Bronchial epithelial cell (primary cell): ENCODE measurements around the gene EPN2. TPM values are rescaled to one million over a fixed set of nuclear protein-coding genes. Genes with fewer than 3 reads are reported as not detected.
A peak's percentile ranks its signal among the peaks of the same experiment; 100 is the strongest.

ENCODE experiments used
- DNase-seq: peaks from one replicate; pipeline ENCODE4 v3.0.0-alpha.2; 2010; ENCODE audit warnings: low read depth
- FAIRE-seq: peaks from 2 replicates; lab custom pipeline; 2011; peaks lifted over from hg19 to GRCh38; lab: Jason Lieb, UNC
- H3K27me3 ChIP-seq: 2 replicates; pipeline ENCODE4 v1.5.1; 2011; ENCODE audit warnings: low read length; ENCODE audit not compliant: control insufficient read depth, insufficient read depth
- H3K36me3 ChIP-seq: 2 replicates; pipeline ENCODE4 v1.5.1; 2011; ENCODE audit warnings: low read length; ENCODE audit not compliant: control insufficient read depth, insufficient read depth
- H3K4me3 ChIP-seq: 2 replicates; pipeline ENCODE4 v1.5.1; 2011; ENCODE audit warnings: mild to moderate bottlenecking, low read depth, low read length, control low read depth
- total RNA-seq: library from RNA; depleted of rRNA; stranded (reverse); fragments of >200 nt; gene quantifications from 2 replicates; pipeline ENCODE4 v1.2.1, GENCODE V29; 2014
- TF ChIP-seq, protein P1 (sequence below): IDR thresholded peaks from 2 replicates; pipeline ENCODE4 v1.5.1; 2011; ENCODE audit warnings: mild to moderate bottlenecking, moderate library complexity, low read length, control low read depth, inconsistent platforms; ENCODE audit not compliant: insufficient read depth, severe bottlenecking

Gene EPN2
- total RNA-seq, 1 donor from 2014 or later: 13.7 TPM

DNA sequence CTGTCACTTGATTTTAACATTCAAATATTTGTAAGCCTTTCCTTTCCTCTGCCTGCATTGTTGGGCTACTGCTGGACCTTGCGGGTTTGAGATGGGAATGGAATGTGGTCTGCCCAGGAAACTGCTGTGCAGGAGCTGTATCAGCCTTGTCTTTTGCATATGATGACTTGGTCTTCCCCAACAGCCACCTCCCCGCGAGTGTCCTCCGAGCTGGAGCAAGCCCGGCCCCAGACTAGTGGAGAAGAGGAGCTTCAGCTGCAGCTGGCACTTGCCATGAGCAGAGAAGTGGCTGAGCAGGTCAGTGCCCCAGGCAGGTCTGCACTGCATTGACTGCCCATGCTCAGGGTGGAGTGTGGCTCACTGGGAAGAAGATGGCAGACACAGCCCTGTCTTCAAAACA is 72.5 kb downstream of the EPN2 start:
- Histone ChIP-seq H3K36me3 (peaks cover 23% of the 10 kb centered on the region), H3K4me3 (no peak overlapping the region), H3K27me3 (no peaks in the 10 kb centered on the region)
- peak; percentile 13 for FAIRE-seq
- TF ChIP-seq, protein P1, sequence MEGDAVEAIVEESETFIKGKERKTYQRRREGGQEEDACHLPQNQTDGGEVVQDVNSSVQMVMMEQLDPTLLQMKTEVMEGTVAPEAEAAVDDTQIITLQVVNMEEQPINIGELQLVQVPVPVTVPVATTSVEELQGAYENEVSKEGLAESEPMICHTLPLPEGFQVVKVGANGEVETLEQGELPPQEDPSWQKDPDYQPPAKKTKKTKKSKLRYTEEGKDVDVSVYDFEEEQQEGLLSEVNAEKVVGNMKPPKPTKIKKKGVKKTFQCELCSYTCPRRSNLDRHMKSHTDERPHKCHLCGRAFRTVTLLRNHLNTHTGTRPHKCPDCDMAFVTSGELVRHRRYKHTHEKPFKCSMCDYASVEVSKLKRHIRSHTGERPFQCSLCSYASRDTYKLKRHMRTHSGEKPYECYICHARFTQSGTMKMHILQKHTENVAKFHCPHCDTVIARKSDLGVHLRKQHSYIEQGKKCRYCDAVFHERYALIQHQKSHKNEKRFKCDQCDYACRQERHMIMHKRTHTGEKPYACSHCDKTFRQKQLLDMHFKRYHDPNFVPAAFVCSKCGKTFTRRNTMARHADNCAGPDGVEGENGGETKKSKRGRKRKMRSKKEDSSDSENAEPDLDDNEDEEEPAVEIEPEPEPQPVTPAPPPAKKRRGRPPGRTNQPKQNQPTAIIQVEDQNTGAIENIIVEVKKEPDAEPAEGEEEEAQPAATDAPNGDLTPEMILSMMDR: no peak
- no peak for DNase-seq

DNA sequence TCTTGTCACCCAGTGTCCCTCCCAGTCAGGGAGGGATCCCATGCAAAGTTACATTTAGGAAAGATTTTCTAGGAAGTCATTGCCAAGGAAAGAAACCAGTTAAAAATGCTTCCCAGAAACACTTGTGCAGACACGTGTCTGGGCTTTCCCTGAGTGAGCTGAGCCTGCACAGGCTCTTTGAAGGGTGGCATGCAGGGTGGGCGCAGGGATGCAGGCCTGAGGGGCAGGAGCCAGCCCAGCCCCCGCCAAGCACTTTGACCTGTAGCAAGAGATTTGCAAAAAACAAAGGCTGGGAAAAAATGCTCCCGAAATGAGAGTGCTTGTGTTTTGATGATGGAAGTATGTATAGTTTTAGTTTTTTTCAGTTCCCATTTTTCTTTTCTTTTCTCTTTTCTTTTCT is 73.0 kb downstream of the EPN2 start:
- TF ChIP-seq, protein P1: no peak
- Histone ChIP-seq H3K27me3 (no peaks in the 10 kb centered on the region), H3K4me3 (no peak overlapping the region), H3K36me3 (peaks cover 23% of the 10 kb centered on the region)
- no peak for DNase-seq
- FAIRE-seq: no peak

DNA sequence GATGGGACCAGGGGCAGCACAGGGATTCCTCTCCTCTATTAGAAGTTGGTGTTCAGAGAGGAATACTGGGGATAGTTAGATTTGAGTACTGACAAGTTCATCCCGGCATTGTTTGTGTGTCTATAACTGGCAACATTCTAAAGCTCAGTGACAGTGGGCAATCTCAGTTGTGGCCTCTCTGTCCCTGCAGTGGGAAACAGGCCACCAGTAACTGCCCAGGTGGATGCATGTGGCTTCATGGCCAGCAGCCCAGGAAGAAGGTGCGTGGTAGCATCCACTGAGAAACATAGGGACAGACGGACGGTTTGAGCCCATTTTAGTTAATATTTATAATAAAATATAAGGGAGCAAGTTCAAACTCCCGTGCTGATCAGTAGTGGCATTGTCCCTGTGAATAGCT is 73.8 kb downstream of the EPN2 start:
- H3K27me3 ChIP-seq: no peaks in the 10 kb centered on the region
- peaks cover 22% of the 10 kb centered on the region for H3K36me3 ChIP-seq
- no peak overlapping the region for H3K4me3 ChIP-seq
- FAIRE-seq (no peak), DNase-seq (no peak)
- TF ChIP-seq, protein P1: no peak

DNA sequence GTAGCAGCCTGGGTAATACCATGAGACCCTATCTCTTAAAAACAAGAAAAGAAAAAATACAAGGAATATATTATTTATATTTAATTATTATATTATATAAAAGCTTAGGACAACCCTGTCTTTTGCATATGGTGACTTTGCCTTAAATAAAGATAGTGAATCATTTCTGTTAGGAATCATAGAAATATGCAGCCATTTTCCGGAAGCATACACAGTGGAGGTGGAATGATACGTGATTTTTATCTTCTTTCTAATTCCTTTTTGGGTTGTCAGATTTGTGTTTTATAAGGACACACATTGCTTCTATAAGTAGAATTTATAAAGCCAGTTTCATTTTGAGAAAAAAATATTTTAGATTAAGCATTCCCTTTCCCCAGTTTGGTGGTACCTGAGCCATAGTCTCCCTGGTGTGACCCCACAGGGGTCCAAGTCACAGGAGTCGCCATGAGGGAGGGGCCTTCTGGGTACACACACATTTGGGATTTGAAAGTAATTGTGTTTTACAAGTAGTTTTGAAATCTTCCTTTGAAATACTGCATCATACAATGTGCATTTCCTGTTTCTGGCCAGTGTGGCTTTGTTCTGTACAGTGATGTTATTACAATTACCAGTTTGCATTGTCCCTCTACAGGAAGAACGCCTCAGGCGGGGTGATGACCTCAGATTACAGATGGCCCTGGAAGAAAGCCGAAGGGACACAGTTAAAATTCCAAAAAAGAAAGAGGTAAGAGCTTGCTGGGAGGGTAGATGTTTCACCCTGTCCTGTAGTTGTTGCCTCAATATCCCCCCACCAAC is 74.5 kb downstream of the EPN2 start:
- TF ChIP-seq, protein P1: no peak
- Histone ChIP-seq H3K36me3 (peaks cover 22% of the 10 kb centered on the region), H3K4me3 (no peak overlapping the region), H3K27me3 (no peaks in the 10 kb centered on the region)
- DNase-seq (no peak), FAIRE-seq (no peak)

DNA sequence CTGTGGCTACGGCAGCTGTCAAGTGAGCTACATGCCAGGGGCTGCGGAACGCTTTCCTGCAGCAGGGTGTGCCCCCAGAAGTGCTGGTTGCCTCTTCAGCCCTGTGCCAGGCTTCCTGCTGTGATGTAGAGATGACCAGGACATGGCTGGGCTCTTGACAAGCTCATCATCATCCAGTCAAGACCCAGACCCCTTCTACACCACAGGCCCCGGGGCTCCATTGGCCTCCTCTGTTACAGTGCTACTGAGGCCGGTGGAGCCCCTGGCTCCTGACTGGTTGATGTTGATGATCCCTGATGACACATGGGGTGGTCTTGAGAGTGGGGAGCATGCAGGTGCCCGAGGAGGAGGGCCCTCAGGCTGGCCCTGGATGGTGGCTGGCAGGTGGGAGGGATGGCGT is 75.2 kb downstream of the EPN2 start:
- no peak overlapping the region for H3K4me3 ChIP-seq
- DNase-seq (no peak), FAIRE-seq (no peak)
- TF ChIP-seq, protein P1: no peak
- H3K36me3 ChIP-seq: peaks cover 24% of the 10 kb centered on the region
- no peaks in the 10 kb centered on the region for H3K27me3 ChIP-seq
